Breast epithelium (tissue), 4 donors: Measurements from ENCODE around the gene POU2F2. TPM values are rescaled to one million over a fixed set of nuclear protein-coding genes. Genes with fewer than 3 reads are reported as not detected.
A peak's percentile ranks its signal among the peaks of the same experiment; 100 is the strongest.

ENCODE experiments used
- DNase-seq, 2 donors: peaks; one replicate each; pipeline ENCODE4 v3.0.0-alpha.2; 2019; ENCODE audit warnings: low spot score in 2 of 2
- H3K27ac ChIP-seq, 2 donors: fragments of 200-600 bp; sonication (generic) in 1 of 2; one replicate each; pipeline ENCODE4 v1.5.1; 2016 to 2019; ENCODE audit warnings: mild to moderate bottlenecking in 1 of 2
- H3K27me3 ChIP-seq, 2 donors: fragments of 200-600 bp; sonication (generic) in 1 of 2; one replicate each; pipeline versions ENCODE4 v1.5.1 to v1.6.0; 2017 to 2019; ENCODE audit warnings: control low read depth in 1 of 2, mild to moderate bottlenecking in 1 of 2
- H3K36me3 ChIP-seq: fragments of 200-600 bp; one replicate; pipeline ENCODE4 v1.5.1; 2019
- H3K4me1 ChIP-seq, 2 donors: fragments of 200-600 bp; sonication (generic); one replicate each; pipeline ENCODE4 v1.5.1; 2016 to 2019; ENCODE audit warnings: control low read depth in 1 of 2
- H3K4me3 ChIP-seq, 3 donors: fragments of 200-600 bp; sonication (generic); 1 replicate in 2 of 3; 2 replicates in 1 of 3; pipeline ENCODE4 v1.5.1; 2016 to 2019; ENCODE audit warnings: mild to moderate bottlenecking in 3 of 3, moderate library complexity in 2 of 3
- H3K9me3 ChIP-seq, 2 donors: fragments of 200-600 bp; sonication (generic) in 1 of 2; one replicate each; pipeline ENCODE4 v1.5.1; 2016 to 2019; ENCODE audit warnings: control low read depth in 1 of 2
- CTCF ChIP-seq, 3 donors: fragments of 450-650 bp; IDR thresholded peaks; one replicate each; pipeline ENCODE4 v1.5.1; 2016 to 2017; ENCODE audit warnings: antibody characterized with exemption in 3 of 3, mild to moderate bottlenecking in 3 of 3, moderate library complexity in 3 of 3
- POLR2A ChIP-seq: fragments of 450-650 bp; IDR thresholded peaks from one replicate; pipeline ENCODE4 v1.6.1; 2016; ENCODE audit warnings: antibody characterized with exemption, mild to moderate bottlenecking, moderate library complexity
- POLR2AphosphoS5 ChIP-seq, 3 donors: sonication (generic); formaldehyde crosslinking; IDR thresholded peaks; one replicate each; pipeline ENCODE4 v1.6.1; 2017; ENCODE audit warnings: antibody characterized with exemption in 3 of 3
- intact Hi-C: fragments of 100-400 bp; cut with DNase I; formaldehyde crosslinking; loops from one replicate; pipeline ENCODE4 v1.15.1; 2023; ENCODE audit warnings: low total_unique reads
- total RNA-seq, 3 donors: library from RNA; depleted of rRNA; stranded (reverse); fragments of >200 nt; gene quantifications; one replicate each; pipeline ENCODE4 v1.1.0, GENCODE V29; 2016

The POU2F2 gene
- total RNA-seq, 3 donors from 2014 or later: 1.2 to 2.9 (median 1.6) TPM

- TF ChIP-seq CTCF (IDR thresholded peaks at IDR 0.05): no peak
- no peak for TF ChIP-seq POLR2A
- no peak for TF ChIP-seq POLR2AphosphoS5 (IDR thresholded peaks at IDR 0.05)
- Histone ChIP-seq H3K27me3 (no peaks in the 10 kb centered on the region), H3K36me3 (no peaks in the 10 kb centered on the region), H3K9me3 (no peaks in the 10 kb centered on the region), H3K27ac (peak overlapping the region; percentile 26 to 68), H3K4me1 (no peaks in the 10 kb centered on the region), H3K4me3 (peak overlapping the region; percentile 10 to 51 (median 20))
- no peak for DNase-seq
- intact Hi-C loops: no loop called here
These were observed 43.6 kb downstream of the POU2F2 start for GRCh38 chr19:42088471-42089190.

- no peak for DNase-seq
- TF ChIP-seq POLR2AphosphoS5 (IDR thresholded peaks at IDR 0.05): no peak
- no peak for TF ChIP-seq POLR2A
- TF ChIP-seq CTCF (IDR thresholded peaks at IDR 0.05): no peak
- no peak overlapping the region for H3K27ac ChIP-seq
- intact Hi-C loops: no loop called here
- H3K4me3 ChIP-seq: no peak overlapping the region
- H3K9me3 ChIP-seq: no peaks in the 10 kb centered on the region
- H3K36me3 ChIP-seq: no peaks in the 10 kb centered on the region
- H3K4me1 ChIP-seq: no peaks in the 10 kb centered on the region
- no peaks in the 10 kb centered on the region for H3K27me3 ChIP-seq
These were observed 45.3 kb downstream of the POU2F2 start for GRCh38 chr19:42086770-42087550.

GRCh38 chr19:42086188-42086736 is 46.0 kb downstream of the POU2F2 start:
- intact Hi-C loops: no loop called here
- Histone ChIP-seq H3K9me3 (no peaks in the 10 kb centered on the region), H3K27ac (no peak overlapping the region), H3K27me3 (no peaks in the 10 kb centered on the region), H3K36me3 (peaks cover under 1% of the 10 kb centered on the region), H3K4me3 (no peak overlapping the region), H3K4me1 (no peaks in the 10 kb centered on the region)
- TF ChIP-seq CTCF (IDR thresholded peaks at IDR 0.05) (no peak), POLR2A (no peak), POLR2AphosphoS5 (IDR thresholded peaks at IDR 0.05) (no peak)
- DNase-seq: no peak

- no peak for DNase-seq
- no peaks in the 10 kb centered on the region for H3K9me3 ChIP-seq
- intact Hi-C loops: no loop called here
- TF ChIP-seq CTCF (IDR thresholded peaks at IDR 0.05): no peak
- TF ChIP-seq POLR2AphosphoS5 (IDR thresholded peaks at IDR 0.05): no peak
- no peak for TF ChIP-seq POLR2A
- no peaks in the 10 kb centered on the region for H3K27me3 ChIP-seq
- no peaks in the 10 kb centered on the region for H3K4me1 ChIP-seq
- H3K36me3 ChIP-seq: peaks cover 27% of the 10 kb centered on the region
- H3K27ac ChIP-seq: no peak overlapping the region
- no peak overlapping the region for H3K4me3 ChIP-seq
These were observed 48.7 kb downstream of the POU2F2 start for GRCh38 chr19:42083537-42083936.
